Right atrium auricular region (tissue), 2 donors: Measurements from ENCODE around the gene KIRREL1. TPM values are rescaled to one million over a fixed set of nuclear protein-coding genes. Genes with fewer than 3 reads are reported as not detected.

Source experiments
- DNase-seq: peaks from one replicate; pipeline ENCODE4 v3.0.0-alpha.2; 2019; ENCODE audit warnings: low spot score
- H3K27ac ChIP-seq, 2 donors: fragments of 200-600 bp; sonication (generic); 1 replicate in 1 of 2; 2 replicates in 1 of 2; pipeline ENCODE4 v1.5.1; 2016 to 2019
- H3K27me3 ChIP-seq, 2 donors: fragments of 200-600 bp; sonication (generic); one replicate each; pipeline versions ENCODE4 v1.5.1 to v1.6.0; 2017 to 2019
- H3K36me3 ChIP-seq: fragments of 200-600 bp; sonication (generic); one replicate; pipeline ENCODE4 v1.5.1; 2016
- H3K4me1 ChIP-seq, 2 donors: fragments of 200-600 bp; sonication (generic); one replicate each; pipeline versions ENCODE4 v1.5.1 to v1.6.0; 2017 to 2019
- H3K4me3 ChIP-seq, 2 donors: fragments of 200-600 bp; sonication (generic); 1 replicate in 1 of 2; 2 replicates in 1 of 2; pipeline ENCODE4 v1.5.1; 2017 to 2019; ENCODE audit warnings: mild to moderate bottlenecking in 1 of 2, moderate library complexity in 1 of 2
- H3K9me3 ChIP-seq, 2 donors: fragments of 200-600 bp; sonication (generic); one replicate each; pipeline ENCODE4 v1.5.1; 2019
- total RNA-seq, 2 donors: library from RNA; depleted of rRNA; stranded (reverse); fragments of >200 nt; gene quantifications; one replicate each; pipeline ENCODE4 v1.1.0, GENCODE V29; 2016
- TF ChIP-seq, protein P1 (sequence below), 2 donors: fragments of 200-600 bp; sonication (generic); IDR thresholded peaks; one replicate each; pipeline ENCODE4 v1.5.1; 2019; ENCODE audit warnings: antibody characterized with exemption in 2 of 2

The KIRREL1 gene
- total RNA-seq, 2 donors from 2014 or later, result 12.3 to 21.9 TPM

DNA sequence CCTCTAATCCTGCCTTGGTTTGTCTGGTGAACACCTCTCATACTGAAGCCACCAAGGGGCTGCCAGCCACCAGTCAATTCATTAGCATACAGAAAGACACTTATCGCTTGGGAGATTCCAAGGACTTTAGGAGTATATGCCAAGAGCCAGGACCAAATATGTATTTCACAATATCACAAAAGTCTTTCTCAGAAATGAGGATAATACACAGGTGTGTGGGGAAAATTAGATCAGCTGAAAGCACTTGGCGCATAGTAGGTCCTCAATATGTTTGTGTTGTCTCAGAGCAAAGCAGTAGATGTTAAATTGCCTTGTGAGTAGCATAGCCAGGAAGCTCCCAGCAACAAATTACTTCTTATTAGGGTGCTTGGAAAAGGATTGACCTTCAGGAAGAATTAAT lies 34.1 kb downstream of the KIRREL1 start:
- Histone ChIP-seq H3K36me3 (no peaks in the 10 kb centered on the region), H3K27ac (no peak overlapping the region), H3K4me3 (no peak overlapping the region), H3K4me1 (peaks cover 0 to 34% of the 10 kb centered on the region in 2 donors), H3K27me3 (no peaks in the 10 kb centered on the region), H3K9me3 (no peaks in the 10 kb centered on the region)
- TF ChIP-seq, protein P1, sequence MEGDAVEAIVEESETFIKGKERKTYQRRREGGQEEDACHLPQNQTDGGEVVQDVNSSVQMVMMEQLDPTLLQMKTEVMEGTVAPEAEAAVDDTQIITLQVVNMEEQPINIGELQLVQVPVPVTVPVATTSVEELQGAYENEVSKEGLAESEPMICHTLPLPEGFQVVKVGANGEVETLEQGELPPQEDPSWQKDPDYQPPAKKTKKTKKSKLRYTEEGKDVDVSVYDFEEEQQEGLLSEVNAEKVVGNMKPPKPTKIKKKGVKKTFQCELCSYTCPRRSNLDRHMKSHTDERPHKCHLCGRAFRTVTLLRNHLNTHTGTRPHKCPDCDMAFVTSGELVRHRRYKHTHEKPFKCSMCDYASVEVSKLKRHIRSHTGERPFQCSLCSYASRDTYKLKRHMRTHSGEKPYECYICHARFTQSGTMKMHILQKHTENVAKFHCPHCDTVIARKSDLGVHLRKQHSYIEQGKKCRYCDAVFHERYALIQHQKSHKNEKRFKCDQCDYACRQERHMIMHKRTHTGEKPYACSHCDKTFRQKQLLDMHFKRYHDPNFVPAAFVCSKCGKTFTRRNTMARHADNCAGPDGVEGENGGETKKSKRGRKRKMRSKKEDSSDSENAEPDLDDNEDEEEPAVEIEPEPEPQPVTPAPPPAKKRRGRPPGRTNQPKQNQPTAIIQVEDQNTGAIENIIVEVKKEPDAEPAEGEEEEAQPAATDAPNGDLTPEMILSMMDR (IDR thresholded peaks at IDR 0.05), result no peak
- no peak for DNase-seq

DNA sequence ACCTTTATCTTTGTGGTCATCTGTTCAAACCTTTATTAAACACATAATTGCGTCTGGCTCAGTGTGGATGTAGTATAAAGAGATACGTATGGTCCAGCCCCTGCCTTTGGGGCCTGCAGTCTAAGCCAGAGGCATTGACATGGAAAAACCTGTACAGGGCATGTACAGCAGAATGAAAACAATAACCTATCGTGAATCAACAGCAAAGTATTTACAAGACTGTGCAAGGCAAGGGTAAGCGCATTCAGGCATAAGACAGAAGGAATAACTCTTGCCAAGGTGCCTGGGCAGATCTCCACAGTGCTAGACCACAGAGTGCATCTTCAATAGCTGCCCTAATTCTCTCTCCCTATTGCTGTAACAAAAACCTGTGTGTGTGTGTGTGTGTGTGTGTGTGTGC lies 35.5 kb downstream of the KIRREL1 start:
- DNase-seq, result no peak
- H3K4me1 ChIP-seq, result peaks cover 0 to 21% of the 10 kb centered on the region in 2 donors
- no peak overlapping the region for H3K27ac ChIP-seq
- no peaks in the 10 kb centered on the region for H3K9me3 ChIP-seq
- no peak overlapping the region for H3K4me3 ChIP-seq
- no peaks in the 10 kb centered on the region for H3K36me3 ChIP-seq
- no peaks in the 10 kb centered on the region for H3K27me3 ChIP-seq
- TF ChIP-seq, protein P1 (IDR thresholded peaks at IDR 0.05), result no peak

DNA sequence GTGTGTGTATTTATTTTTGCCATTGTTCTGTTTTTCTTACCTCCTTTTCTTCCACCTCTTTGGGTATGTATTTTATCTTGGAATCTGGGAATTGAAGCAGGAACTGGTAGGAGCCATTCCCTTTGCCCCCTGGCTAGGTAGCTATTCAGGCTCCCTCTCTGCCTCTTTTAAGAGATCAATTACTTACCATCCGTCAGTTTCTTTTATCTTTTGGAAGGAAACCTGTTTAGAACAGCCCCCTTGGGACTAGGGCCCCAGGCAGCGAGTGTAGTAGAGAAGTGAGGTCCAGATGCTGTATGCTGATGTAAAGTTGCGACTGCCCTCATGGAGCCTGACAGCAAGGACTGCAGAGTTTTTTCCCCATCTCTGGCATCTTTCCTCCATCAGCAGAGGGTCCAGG lies 41.6 kb downstream of the KIRREL1 start:
- no peak overlapping the region for H3K4me3 ChIP-seq
- no peak for DNase-seq
- H3K27me3 ChIP-seq, result no peaks in the 10 kb centered on the region
- H3K36me3 ChIP-seq, result no peaks in the 10 kb centered on the region
- no peaks in the 10 kb centered on the region for H3K9me3 ChIP-seq
- no peak overlapping the region for H3K27ac ChIP-seq
- TF ChIP-seq, protein P1 (IDR thresholded peaks at IDR 0.05), result no peak
- peaks cover 0 to 27% of the 10 kb centered on the region in 2 donors for H3K4me1 ChIP-seq

DNA sequence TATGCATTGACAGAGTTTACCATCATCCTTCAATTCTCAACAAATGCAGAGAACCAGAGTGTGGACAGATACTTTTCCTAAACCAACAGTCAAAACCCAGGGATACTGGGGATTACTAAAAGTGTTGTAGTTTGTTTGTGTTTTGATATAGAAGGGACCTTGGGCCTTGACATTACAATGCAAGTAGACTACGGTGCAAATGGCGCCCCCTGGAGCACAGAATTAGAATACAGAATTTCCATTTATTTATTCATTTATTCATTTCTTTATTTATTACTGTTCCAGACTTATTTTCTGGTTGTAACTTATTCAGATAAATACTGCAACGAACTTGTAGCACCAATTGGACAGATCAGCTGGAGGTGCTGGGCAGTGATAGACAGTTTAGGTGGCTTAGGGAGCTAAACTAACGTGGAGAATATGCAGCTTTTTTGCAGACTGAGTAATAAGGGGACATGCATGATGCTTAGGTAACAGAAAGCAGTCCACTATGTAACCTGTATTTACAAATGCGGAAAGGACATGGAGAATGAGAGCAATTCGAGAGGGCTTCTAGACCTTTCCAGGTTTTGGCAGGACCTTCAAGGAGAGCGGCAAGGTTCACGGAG lies 42.6 kb downstream of the KIRREL1 start:
- no peaks in the 10 kb centered on the region for H3K27me3 ChIP-seq
- peaks cover 0 to 27% of the 10 kb centered on the region in 2 donors for H3K4me1 ChIP-seq
- no peaks in the 10 kb centered on the region for H3K9me3 ChIP-seq
- TF ChIP-seq, protein P1 (IDR thresholded peaks at IDR 0.05), result peak; percentile 54 to 78
- H3K36me3 ChIP-seq, result no peaks in the 10 kb centered on the region
- H3K4me3 ChIP-seq, result no peak overlapping the region
- no peak for DNase-seq
- no peak overlapping the region for H3K27ac ChIP-seq

DNA sequence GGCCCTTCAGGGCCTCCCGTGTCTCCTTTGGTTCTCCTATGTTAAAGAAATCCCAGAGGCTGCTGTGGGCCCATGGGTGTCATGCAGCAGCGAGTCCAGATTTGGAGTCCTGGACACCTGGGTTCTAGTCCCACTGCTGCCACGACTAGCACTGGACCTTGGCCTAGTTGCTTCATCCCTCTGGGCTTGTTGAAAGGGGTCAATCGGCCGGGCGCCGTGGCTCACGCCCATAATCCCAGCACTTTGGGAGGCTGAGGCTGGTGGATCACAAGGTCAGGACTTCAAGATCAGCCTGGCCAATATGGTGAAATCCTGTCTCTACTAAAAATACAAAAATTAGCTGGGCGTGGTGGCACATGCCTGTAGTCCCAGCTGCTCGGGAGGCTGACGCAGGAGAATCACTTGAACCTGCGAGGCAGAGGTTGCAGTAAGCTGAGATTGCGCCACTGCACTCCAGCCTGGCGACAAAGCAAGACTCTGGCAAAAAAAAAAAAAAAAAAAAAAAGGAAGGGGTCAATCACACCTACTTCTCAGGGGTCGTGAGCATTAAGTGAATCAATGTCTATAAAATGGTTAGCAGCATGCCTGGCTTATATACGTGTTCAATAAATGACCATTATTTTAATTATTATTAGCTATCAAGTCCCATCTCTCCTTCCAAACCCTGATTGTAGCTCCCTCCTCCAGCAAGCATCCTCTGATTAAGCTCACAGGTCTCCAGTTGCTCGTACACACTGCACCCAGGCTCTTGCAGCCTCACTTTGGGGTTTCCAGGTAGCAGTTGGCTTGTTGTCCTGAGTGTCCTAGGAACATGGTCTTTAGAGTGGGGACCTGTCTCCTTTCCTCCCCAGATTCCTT lies 43.8 kb downstream of the KIRREL1 start:
- TF ChIP-seq, protein P1 (IDR thresholded peaks at IDR 0.05), result no peak
- Histone ChIP-seq H3K36me3 (no peaks in the 10 kb centered on the region), H3K9me3 (no peaks in the 10 kb centered on the region), H3K4me3 (no peak overlapping the region), H3K4me1 (peaks cover 0 to 27% of the 10 kb centered on the region in 2 donors), H3K27ac (no peak overlapping the region), H3K27me3 (no peaks in the 10 kb centered on the region)
- no peak for DNase-seq
